ENCODE measurements around the gene EPB41L4A.

The EPB41L4A gene

DNA sequence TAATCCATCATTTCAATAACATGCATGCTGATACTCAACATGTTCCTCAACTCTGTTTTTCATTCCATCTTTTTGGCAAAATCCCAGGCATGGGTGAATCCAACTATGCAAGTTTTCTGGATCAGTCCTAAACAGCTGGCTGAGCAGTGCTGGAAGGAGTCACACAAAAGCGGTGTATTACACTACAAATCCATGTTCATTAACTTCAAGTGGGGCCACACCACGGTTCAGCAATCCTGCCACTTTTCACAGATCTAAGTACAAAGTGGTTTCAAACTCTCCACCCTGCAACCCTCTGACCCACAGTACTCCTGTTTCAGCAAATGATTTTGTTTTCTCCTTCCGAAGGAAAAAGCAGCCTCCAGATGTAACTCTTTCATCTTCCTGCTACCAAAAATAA lies 222.5 kb downstream of the EPB41L4A start:
- no peak for DNase-seq

GRCh38 chr5:112195924-112196323 lies 223.2 kb downstream of the EPB41L4A start:
- no peak for DNase-seq

- no peak for DNase-seq
Measured at GRCh38 chr5:112192866-112193265, 226.2 kb downstream of the EPB41L4A start.

GRCh38 chr5:112192072-112192471 lies 227.0 kb downstream of the EPB41L4A start:
- no peak for DNase-seq

GRCh38 chr5:112189391-112189790 lies 229.7 kb downstream of the EPB41L4A start:
- no peak for DNase-seq

DNA sequence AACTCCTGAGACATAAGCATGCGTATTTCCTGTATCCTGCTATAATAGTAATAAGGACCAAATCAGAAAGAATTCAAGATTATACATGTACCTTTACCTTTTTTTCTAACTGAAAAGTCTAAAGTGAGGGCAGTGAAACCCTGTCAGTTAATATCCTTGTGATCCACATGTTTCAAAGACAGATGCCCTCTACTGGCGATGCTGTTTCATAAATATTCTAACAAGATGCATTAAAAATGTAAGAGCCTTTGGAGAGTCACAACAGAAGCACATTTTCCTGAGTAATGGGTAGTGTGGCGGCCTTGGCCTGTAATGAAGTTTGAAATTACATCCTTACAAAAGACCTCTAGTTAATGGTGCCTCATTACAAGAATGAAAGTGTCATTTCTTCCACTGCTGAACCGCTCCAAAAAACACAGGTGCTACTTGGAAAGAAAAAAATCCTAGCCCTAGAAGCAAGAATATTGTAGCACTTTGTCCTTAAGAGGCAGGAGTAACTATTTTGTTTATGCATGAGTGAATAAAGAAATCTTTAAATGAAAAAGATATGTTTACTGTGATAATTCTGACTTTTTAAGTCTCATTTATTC lies 232.6 kb downstream of the EPB41L4A start:
- no peak for DNase-seq

DNA sequence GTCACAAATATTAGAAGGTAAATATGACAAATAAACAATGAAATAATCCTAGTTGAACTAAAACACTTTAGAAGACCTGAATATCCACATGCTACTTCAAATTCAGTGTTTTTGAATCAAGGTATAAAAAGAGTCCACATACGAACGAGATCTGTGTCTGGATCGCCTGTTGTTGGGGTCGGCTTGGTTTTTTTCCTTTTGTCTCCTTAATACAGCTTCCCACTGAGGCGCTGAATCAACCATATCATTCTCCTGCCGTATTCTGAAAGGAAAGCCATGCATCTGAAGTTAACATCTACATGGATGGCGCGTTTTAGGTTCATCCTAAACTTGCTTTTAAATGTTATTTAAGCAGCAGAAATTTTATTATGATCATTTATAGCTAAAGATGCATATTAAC lies 235.2 kb downstream of the EPB41L4A start:
- no peak for DNase-seq

DNA sequence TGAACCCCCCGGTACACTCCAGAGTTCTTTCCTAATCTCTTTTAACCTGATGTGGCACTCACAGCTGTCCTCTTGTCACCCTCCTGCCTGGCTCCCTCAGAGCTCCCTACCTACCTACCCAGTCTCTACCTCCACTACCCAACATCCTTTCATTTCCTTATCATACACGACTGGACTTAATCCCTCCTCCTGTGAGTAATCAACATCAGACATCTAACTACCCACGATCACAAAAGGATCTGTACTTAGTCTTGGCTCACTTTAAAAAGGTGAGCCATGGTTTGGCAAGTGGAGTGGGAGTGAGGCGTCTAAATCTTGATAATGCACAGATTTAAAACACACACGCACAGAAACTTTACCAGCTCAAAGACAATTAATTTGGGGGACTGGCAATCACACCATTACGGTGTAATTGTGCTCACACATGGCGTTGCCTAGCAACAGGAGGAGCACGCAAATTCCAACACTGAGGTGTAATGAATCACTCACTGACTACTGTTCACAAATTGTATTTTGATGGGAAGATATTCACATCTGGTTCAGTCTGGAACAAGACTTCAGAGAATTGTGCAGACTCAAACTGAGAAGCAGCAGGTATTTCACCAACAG lies 235.9 kb downstream of the EPB41L4A start:
- no peak for DNase-seq

GRCh38 chr5:112179290-112179689 lies 239.8 kb downstream of the EPB41L4A start:
- no peak for DNase-seq

DNA sequence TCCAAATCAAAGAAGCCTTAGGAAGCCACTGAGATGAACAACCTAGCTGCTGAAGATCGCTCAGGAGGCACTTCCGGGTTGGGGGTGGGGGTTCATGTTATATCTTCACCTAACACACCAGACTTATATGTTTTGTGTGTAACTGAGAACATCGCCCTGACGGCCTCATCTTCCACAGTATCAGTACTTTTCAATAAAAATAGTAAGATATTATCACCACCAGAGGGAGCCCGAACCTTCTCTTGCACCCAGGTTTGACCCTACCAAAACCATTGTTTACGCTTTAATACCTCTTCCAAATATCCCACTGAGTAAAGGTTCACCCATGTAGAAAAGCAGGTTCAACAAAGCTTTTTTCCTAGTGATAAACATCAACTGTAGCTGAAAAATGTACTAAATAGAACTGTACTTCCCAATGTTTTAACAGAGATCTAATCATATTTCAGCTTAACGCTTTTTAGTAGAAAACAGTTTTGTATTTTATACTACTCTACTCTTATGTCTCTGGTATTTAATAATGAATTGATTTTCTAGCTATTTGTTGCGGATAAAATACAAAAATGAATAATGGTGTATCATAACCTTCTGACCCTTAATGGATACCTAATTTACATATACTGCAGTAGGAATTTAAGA lies 244.0 kb downstream of the EPB41L4A start:
- peak in 1 of 2 donors; percentile 31 for DNase-seq

GRCh38 chr5:112165897-112166737 lies 253.0 kb downstream of the EPB41L4A start:
- DNase-seq = no peak

DNA sequence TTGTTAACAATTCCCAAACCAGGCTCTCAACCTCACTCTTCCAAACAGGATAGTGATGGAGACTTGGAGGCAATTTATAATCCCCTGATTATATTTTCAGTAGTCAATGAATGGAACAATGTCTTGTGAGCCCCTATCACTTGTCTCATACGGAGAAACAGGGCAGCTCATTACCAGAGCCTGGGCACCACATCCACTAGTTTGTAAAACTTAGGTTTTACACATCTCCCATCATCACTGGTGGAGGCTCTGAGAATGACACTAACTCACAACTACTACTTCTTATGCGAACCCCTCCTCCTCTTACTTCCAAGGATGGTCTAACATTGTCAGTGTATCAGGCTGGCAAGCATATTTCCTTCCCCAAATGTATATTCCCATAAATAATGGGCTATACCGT lies 253.7 kb downstream of the EPB41L4A start:
- DNase-seq = no peak

DNA sequence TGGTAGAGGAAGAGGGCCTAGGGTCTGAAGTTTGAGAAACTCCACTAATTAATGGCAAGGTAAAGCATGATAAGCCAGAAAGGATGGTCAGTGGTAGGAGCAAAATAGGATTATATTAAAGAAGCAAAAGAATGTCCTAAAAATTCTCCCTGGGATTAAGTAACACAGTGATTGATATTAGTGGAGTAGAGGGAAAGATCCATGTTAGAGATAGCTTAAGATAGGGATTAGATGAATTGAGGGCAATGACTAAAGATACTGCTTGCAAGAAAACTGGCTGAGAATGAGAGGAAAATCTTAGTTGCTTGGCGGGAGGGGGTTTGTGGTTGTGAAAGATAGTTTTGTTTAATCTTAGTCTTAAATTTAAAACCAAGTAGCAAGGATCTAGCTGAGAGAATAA lies 255.6 kb downstream of the EPB41L4A start:
- DNase-seq = no peak

GRCh38 chr5:112161392-112161748 lies 257.7 kb downstream of the EPB41L4A start:
- DNase-seq = no peak

GRCh38 chr5:112160652-112161391 lies 258.3 kb downstream of the EPB41L4A start:
- peak; percentile 93 to 94 for DNase-seq

GRCh38 chr5:112159435-112159834 lies 259.6 kb downstream of the EPB41L4A start:
- no peak for DNase-seq

GRCh38 chr5:112156211-112156610 lies 262.9 kb downstream of the EPB41L4A start:
- DNase-seq = no peak

GRCh38 chr5:112154940-112155686 lies 264.0 kb downstream of the EPB41L4A start:
- no peak for DNase-seq

DNA sequence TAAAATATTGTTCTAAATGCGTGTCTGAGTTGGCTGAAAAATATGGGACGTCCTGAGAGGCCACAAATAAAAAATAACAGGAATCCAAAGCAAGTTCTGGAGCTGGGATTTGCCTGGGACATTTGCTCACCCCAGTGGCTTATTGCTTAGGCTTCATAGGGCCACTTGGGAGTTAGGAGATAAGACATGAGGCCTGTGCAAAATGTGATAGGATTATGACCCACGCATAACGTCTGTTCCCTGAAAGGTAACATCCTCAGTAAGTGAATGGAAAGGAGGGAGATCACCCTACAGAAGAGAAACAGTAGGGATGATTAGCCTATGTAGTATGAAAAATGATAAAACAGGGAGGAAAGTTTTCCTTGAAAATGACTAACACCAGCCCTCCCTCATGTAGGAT lies 269.4 kb downstream of the EPB41L4A start:
- DNase-seq = no peak

DNA sequence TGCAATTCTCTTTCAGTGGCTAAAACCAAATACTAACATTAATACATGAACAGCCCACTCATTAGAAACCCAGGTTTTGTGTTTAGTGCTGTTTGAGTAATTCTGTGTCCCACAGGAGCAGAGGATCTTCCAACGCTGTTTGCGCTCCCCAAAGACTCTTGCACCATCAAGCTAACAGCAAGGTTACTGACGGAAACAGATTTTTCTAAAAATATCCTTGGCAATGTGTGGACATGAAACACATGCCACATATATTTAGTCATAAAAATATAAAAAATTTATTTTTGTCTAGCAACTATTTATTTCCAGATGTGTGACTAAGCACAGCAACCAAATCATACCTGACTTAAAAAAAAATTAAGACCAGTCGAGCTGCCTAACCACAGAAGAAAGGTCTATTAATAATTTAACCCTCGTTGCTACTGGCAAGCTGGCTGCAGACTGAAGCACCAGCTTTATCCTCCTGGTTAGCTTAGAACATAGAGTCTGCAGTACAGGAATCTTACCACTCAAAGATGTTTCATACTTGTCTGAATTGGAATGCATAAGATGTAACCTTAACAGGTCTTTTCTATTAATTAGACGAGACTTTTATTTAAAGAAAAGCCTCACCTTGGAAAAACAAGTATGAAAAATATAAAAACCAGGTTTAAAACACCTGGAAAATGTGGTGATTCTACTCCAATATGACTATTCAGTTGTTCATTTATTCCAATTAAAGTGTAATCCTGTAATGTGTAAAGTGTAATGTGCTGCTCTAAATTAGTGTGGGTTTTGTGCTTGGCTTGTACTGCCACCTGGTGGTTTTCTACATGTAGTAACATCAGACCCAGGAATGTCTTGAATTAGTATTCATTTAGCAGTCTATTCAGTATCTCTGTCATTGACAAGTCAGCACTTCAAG lies 272.5 kb downstream of the EPB41L4A start:
- peak; percentile 27 to 35 for DNase-seq

DNA sequence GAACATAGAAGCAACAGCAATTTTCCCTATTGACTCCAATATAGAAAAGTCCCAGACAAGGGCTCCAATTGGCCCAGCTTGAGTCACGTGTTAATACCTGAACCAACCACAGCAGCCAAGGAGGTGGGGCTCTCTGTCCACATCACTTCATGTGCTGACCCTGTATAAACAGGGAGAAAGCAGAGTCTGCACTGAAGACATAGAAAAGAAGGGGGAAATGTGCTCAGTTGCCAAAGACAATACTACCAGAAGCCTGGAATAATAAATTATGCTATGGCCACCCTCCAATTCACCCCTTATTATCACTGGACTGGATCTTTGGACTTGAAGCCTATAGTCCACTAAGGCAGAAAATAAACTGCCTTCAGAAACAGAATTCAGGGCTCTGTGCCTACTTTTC lies 275.4 kb downstream of the EPB41L4A start:
- DNase-seq = no peak

All from stimulated activated CD4-positive, alpha-beta T cell treated with anti-CD3 and anti-CD28 coated beads, Interleukin-2, amount 100 ng/mL, for 48 hours (primary cell).